Activated B cell treated with CpG ODN at 0.5 μM for 24 hours (primary cell): ENCODE data around the gene MEIS2. TPM values are rescaled to one million over a fixed set of nuclear protein-coding genes. Genes with fewer than 3 reads are reported as not detected.

Experiments
- ATAC-seq: fragments of 200-7000 bp; cut with Tn5 transposase; one replicate; pipeline ENCODE4 v1.10.0; 2021; ENCODE audit warnings: low read depth, mild to moderate bottlenecking, moderate library complexity
- CTCF ChIA-PET: fragments of 350-600 bp; sonication (Branson Sonifier 250); formaldehyde crosslinking; loops from one replicate; lab custom pipeline; 2021; ENCODE audit warnings: antibody characterized with exemption; lab: Charles Lee
- POLR2A ChIA-PET: fragments of 350-600 bp; sonication (Branson Sonifier 250); formaldehyde crosslinking; loops from one replicate; lab custom pipeline; 2021; ENCODE audit warnings: antibody characterized with exemption; lab: Charles Lee
- DNase-seq: peaks from one replicate; pipeline ENCODE4 v3.0.0; 2022
- H3K27ac Mint-ChIP-seq: one replicate; pipeline ENCODE4 v1.8.0; 2020; ENCODE audit warnings: mixed read lengths
- H3K27me3 Mint-ChIP-seq: one replicate; pipeline ENCODE4 v1.8.0; 2021; ENCODE audit warnings: mixed read lengths
- H3K36me3 Mint-ChIP-seq: one replicate; pipeline ENCODE4 v1.8.0; 2021; ENCODE audit warnings: low read depth, mixed read lengths
- H3K4me1 Mint-ChIP-seq: one replicate; pipeline ENCODE4 v1.8.0; 2021; ENCODE audit warnings: mixed read lengths
- H3K4me3 Mint-ChIP-seq: one replicate; pipeline ENCODE4 v1.8.0; 2020; ENCODE audit warnings: mild to moderate bottlenecking, mixed read lengths
- H3K9me3 Mint-ChIP-seq: one replicate; pipeline ENCODE4 v1.8.0; 2020; ENCODE audit warnings: mixed read lengths
- CTCF ChIP-seq: fragments of 200-600 bp; IDR thresholded peaks from one replicate; pipeline ENCODE4 v1.8.0; 2022; ENCODE audit warnings: antibody characterized with exemption, mild to moderate bottlenecking
- intact Hi-C: fragments of 100-400 bp; cut with micrococcal nuclease; formaldehyde crosslinking; loops from one replicate; pipeline ENCODE4 v1.15.1; 2024
- total RNA-seq: library from RNA; stranded (reverse); gene quantifications from 2 replicates; pipeline ENCODE4 v1.2.3, GENCODE V29; 2022

The MEIS2 gene
- total RNA-seq, 1 donor from 2014 or later = 0.24 TPM

GRCh38 chr15:36875740-36876334 is 224.5 kb downstream of the MEIS2 start:
- H3K4me1 Mint-ChIP-seq = peaks cover 11% of the 10 kb centered on the region
- H3K9me3 Mint-ChIP-seq = no peaks in the 10 kb centered on the region
- H3K4me3 Mint-ChIP-seq = no peak overlapping the region
- no peak for TF ChIP-seq CTCF
- ATAC-seq = no peak
- H3K27me3 Mint-ChIP-seq = peaks cover 46% of the 10 kb centered on the region
- intact Hi-C loops = loop anchor here (5.0 kb wide), 1 partner anchor 374 kb away; no protein-coding TSS in a partner anchor
- ChIA-PET CTCF (no interaction called here), POLR2A (no interaction called here)
- H3K36me3 Mint-ChIP-seq = no peaks in the 10 kb centered on the region
- DNase-seq = no peak
- no peak overlapping the region for H3K27ac Mint-ChIP-seq

GRCh38 chr15:36874930-36875329 is 225.4 kb downstream of the MEIS2 start:
- H3K4me3 Mint-ChIP-seq = no peak overlapping the region
- H3K4me1 Mint-ChIP-seq = peaks cover 11% of the 10 kb centered on the region
- TF ChIP-seq CTCF = no peak
- intact Hi-C loops = loop anchor here (5.0 kb wide), 1 partner anchor 373 kb away; no protein-coding TSS in a partner anchor
- H3K9me3 Mint-ChIP-seq = no peaks in the 10 kb centered on the region
- H3K27ac Mint-ChIP-seq = no peak overlapping the region
- no peaks in the 10 kb centered on the region for H3K36me3 Mint-ChIP-seq
- CTCF ChIA-PET = no interaction called here
- no peak for DNase-seq
- ATAC-seq = no peak
- H3K27me3 Mint-ChIP-seq = peaks cover 44% of the 10 kb centered on the region
- POLR2A ChIA-PET = no interaction called here

GRCh38 chr15:36867436-36867835 is 232.9 kb downstream of the MEIS2 start:
- DNase-seq (no peak), ATAC-seq (no peak)
- intact Hi-C loops = no loop called here
- H3K27ac Mint-ChIP-seq = no peak overlapping the region
- TF ChIP-seq CTCF = no peak
- CTCF ChIA-PET = no interaction called here
- no peaks in the 10 kb centered on the region for H3K9me3 Mint-ChIP-seq
- H3K4me3 Mint-ChIP-seq = no peak overlapping the region
- no peaks in the 10 kb centered on the region for H3K27me3 Mint-ChIP-seq
- no peaks in the 10 kb centered on the region for H3K4me1 Mint-ChIP-seq
- POLR2A ChIA-PET = no interaction called here
- no peaks in the 10 kb centered on the region for H3K36me3 Mint-ChIP-seq

- Mint-ChIP-seq H3K27me3 (peaks cover 2% of the 10 kb centered on the region), H3K36me3 (no peaks in the 10 kb centered on the region), H3K4me3 (no peak overlapping the region), H3K4me1 (no peaks in the 10 kb centered on the region), H3K27ac (no peak overlapping the region), H3K9me3 (peaks cover 2% of the 10 kb centered on the region)
- no peak for TF ChIP-seq CTCF
- DNase-seq (no peak), ATAC-seq (no peak)
- intact Hi-C loops = no loop called here
- ChIA-PET CTCF (no interaction called here), POLR2A (no interaction called here)
Measured at GRCh38 chr15:36866896-36867295, 233.5 kb downstream of the MEIS2 start.

- Mint-ChIP-seq H3K9me3 (peaks cover 2% of the 10 kb centered on the region), H3K4me3 (no peak overlapping the region), H3K4me1 (no peaks in the 10 kb centered on the region), H3K36me3 (no peaks in the 10 kb centered on the region), H3K27me3 (peaks cover 2% of the 10 kb centered on the region), H3K27ac (no peak overlapping the region)
- intact Hi-C loops = no loop called here
- CTCF ChIA-PET = no interaction called here
- no peak for ATAC-seq
- DNase-seq = no peak
- no peak for TF ChIP-seq CTCF
- POLR2A ChIA-PET = no interaction called here
Measured at GRCh38 chr15:36863570-36863969, 236.8 kb downstream of the MEIS2 start.
